Activated gamma-delta T cell treated with Interleukin-2 at 50 U/mL for 16 hours (primary cell): ENCODE measurements around the gene RHBDD1.
"Not testable (repeated sequence)": the region's sequence is repeated elsewhere in the genome, so short reads cannot be mapped to it uniquely, and the experiment has no call there.

Experiments
- DNase-seq: peaks from one replicate; pipeline ENCODE4 v3.0.0-alpha.2; 2020

RHBDD1 gene

GRCh38 chr2:226799976-226800940 is 35.6 kb upstream of the RHBDD1 start:
- DNase-seq = no peak

DNA sequence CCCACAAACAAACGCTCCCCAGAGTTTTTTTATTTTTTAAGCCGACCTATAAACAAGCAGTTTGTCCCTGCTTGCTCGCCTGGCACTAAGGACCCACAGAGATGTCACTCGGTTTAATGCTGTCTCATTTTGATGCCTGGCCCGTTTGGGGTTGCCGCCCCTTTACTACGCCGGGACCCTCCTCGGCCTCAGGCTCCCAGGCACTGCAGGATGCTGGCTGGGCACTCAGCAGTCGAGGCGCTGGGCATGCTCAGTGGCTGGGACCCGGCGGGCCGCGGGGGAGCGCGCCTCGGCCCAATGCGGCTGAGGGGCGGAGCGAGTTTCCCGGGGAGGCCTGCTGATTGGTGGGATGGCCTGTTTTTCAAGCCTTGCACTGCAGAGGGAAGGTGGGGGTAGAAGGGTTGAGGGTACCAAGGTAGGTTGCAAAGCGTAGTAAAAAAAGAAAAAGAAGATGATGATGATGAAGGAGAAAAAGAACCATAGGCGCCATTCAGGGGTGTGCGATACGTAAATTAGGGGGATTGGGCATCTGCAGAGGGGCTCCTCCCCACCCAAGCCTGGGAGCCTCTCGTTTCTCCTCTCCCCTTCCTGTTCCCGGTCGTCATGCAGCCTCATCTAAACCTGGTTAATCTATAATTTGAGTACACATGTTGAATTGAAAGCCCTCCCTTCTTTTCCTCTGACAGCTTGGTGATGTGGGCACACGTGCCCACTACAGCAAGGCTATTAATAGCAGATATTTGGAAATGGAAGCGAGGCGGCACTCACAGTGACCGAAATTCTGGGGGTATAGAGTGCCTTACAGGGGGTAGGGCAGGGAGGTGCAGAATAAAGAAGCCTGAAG is 34.7 kb upstream of the RHBDD1 start:
- peak; percentile 69 for DNase-seq

- no peak for DNase-seq
Measured at GRCh38 chr2:226802573-226802972, 33.3 kb upstream of the RHBDD1 start.

- DNase-seq = no peak
Measured at GRCh38 chr2:226803410-226803809, 32.4 kb upstream of the RHBDD1 start.

- DNase-seq = no peak
Measured at GRCh38 chr2:226813148-226813701, 22.6 kb upstream of the RHBDD1 start.

DNA sequence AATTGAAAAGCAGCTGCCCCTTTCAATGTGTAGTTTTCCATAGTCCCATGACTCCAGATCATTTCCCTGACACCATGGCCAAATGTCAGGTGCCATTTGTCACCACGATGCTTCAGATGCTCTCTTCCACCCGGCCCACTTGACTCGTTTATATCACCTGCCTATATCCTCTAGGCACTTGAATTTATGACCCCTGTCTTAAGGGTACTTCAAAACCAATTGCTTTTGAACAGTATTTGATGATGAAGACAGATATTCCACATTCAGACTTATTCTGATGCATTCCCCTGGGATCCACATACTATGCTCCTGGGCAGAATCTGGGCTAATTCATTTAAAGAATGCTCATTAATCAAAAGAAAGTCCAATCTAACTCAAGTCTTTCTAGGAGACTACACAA is 16.9 kb upstream of the RHBDD1 start:
- DNase-seq = no peak

GRCh38 chr2:226825056-226825455 is 10.8 kb upstream of the RHBDD1 start:
- no peak for DNase-seq

DNA sequence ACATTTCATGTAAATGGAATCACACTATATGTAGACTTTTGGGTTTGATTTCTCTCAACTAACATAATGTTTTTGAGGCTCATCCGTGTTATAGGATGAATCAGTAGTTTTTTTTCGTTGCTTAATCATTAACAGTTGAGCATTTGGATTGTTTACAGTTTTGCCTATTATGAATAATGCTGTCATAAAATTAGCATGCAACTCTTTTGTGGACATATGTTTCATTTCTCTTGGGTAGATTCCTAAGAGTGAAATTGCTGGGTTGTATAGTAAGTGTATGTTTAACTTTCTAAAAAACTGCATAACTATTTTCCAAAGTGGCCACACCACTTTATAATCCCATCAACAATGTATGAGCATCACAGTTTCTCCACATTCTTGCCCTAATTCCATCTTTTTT is 7.7 kb upstream of the RHBDD1 start:
- DNase-seq = no peak

DNA sequence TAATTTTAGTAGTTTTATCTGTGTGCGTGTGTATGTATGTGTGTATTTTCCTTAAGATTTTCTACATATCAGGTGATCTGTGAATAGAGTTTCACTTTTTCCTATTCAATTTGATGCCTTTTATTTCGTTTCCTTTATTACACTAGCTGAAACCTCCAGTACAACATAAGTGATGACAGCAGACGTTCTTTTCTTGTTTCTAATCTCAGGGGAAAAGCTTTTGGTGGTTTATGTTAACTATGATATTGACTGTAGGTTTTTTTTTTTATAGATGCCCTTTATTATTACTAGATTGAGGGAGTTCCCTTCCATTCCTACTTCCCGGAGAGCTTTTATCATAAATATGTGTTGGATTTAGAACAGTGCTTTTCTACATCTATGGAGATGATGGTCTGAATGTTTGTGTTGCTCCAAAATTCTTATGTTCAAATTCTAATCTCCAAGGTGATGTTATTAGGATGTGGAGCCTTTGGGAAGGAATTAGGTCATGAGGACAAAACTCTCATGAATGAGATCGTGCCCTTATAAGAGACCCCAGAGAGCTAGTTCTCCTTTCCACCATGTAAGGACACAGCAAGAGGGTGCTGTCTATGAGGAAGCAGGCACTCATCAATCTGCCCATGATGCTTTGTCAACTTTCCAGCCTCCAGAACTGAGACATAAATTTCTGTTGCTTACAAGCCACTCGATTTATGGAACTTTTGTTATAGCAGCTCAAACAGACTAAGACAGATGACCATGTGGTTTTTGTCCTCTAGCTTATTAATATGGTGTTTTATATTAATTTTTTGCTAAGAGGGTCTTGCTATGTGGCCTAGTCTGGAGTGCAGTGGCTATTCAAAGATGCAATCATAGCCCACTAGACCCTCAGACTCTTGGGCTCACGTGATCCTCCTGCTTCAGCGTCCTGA is 5.9 kb upstream of the RHBDD1 start:
- no peak for DNase-seq

DNA sequence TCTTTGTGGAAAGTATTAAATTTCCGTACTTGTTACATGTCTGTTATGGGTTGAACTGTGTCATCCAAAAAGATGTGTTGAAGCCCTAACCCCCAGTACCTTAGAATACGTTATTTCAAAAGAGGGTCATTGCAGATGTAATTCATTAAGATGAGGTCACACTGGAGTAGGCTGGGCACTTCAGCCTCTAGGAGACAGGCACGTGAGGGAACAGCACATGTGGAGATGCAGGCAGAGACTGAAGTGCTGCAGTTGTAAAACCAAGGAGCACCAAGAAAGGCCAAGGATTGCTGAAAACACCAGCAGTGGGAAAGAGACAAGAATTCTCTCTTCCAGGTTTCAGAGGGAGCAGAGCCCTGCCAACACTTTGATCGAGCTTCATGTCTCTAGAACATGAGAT is 4.6 kb upstream of the RHBDD1 start:
- DNase-seq = no peak

GRCh38 chr2:226832061-226832460 is 3.8 kb upstream of the RHBDD1 start:
- DNase-seq = no peak

DNA sequence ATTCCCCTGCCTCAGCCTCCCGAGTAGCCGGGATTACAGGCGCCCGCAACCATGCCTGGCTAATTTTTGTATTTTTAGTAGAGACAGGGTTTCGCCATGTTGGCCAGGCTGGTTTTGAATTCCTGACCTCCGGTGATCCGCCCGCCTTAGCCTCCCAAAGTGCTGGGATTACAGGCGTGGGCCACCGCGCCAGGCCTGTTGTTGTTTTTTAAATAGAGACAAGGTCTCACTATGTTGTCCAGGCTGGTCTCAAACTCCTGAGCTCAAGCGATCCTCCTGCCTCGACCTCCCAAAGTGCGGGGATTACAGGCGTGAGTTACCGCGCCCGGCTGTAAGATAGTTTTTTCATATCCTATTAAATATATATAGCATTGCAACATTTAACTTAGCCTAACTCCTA is 974 bp upstream of the RHBDD1 start:
- DNase-seq = not testable (repeated sequence)

- DNase-seq = no peak
Measured at GRCh38 chr2:226835420-226835795, 446 bp upstream of the RHBDD1 start.

- no peak for DNase-seq
Measured at GRCh38 chr2:226836548-226836885, 663 bp downstream of the RHBDD1 start.

- DNase-seq = no peak
Measured at GRCh38 chr2:226837334-226837733, 1.5 kb downstream of the RHBDD1 start.

DNA sequence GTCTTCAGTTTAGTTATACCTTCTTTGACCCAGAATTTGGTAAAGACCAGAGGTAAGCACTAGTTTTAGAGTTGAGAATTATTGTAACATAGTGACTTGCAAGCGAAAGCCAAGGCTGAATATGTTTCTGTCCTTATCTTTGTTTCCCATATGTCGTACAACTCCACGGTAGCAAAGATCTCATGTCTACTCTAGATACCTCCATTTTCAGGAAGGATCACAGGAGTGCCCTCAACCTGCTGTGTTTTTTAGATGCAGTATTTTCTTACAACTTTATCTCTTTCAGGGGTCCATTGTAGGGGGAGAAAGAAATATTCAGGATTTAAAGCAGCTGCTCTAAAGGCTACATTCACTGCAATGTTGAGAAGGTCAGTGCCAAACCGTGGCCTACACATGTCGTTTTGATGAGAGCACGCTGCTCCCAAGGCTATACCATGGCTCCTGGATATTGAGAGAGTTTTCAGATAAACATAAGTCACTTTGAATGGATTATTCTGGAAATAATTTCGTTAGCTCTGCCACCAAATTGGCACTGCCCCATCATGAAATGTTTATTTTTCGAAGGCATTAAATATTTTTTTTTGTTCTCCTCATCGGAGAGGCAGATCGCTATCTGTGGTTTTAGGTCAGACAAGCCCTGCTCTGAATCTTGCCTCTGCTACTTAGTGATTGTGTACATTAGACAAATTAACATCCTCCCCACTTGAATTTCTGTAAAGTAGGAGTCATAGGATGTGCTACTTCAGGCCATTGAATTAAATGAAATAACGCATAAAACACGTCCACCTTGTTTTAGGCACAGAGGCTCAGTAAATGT is 2.1 kb downstream of the RHBDD1 start:
- DNase-seq = no peak

- DNase-seq = no peak
Measured at GRCh38 chr2:226838722-226839121, 2.9 kb downstream of the RHBDD1 start.

GRCh38 chr2:226839161-226839560 is 3.3 kb downstream of the RHBDD1 start:
- no peak for DNase-seq

GRCh38 chr2:226839951-226840350 is 4.1 kb downstream of the RHBDD1 start:
- DNase-seq = no peak

DNA sequence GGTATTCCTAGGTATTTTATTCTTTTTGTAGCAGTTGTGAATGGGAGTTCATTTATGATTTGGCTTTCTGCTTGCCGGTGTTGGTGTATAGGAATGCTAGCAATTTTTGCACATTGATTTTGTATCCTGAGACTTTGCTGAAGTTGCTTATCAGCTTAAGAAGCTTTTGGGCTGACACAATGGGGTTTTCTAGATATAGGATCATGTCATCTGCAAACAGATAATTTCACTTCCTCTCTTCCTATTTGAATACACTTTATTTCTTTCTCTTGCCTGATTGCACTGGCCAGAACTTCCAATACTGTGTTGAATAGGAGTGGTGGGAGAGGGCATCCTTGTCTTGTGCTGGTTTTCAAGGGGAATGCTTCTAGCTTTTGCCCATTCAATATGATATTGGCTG is 7.1 kb downstream of the RHBDD1 start:
- DNase-seq = not testable (repeated sequence)

- no peak for DNase-seq
Measured at GRCh38 chr2:226845386-226846116, 9.7 kb downstream of the RHBDD1 start.
